Neural progenitor cell (in vitro differentiated cells): Measurements from ENCODE around the gene COL4A2.

Source experiments
- EZH2 ChIP-seq: fragments of 200-600 bp; sonication (generic); IDR thresholded peaks from 2 replicates; pipeline ENCODE4 v1.6.1; 2017; ENCODE audit warnings: antibody characterized with exemption, mild to moderate bottlenecking, moderate library complexity
- TF ChIP-seq, protein P1 (sequence below): fragments of 200-600 bp; sonication (generic); IDR thresholded peaks from 2 replicates; pipeline ENCODE4 v1.5.1; 2017; ENCODE audit warnings: antibody characterized with exemption, mild to moderate bottlenecking

DNA sequence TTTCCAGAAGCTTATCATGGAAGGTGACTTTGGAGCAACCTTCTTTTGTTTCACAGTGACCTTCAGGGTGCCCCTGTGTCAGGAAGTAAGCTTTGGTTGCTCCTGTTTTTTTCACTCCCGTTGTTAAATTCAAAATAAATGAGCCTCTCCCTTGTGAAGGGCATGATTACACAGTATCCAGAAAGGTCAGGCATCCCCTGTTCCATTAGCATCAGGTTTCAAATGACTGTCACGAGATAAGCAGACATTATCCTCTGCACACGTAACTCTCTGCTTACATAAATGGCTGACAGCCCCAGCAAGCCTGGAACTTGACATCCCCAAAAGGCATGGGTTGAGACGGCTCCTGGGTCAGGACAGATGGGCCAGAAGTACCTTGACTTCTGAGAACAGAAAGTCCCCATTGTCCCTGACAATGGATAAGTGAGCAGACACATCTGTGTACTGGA is 202.4 kb downstream of the COL4A2 start:
- no peak for TF ChIP-seq EZH2
- TF ChIP-seq, protein P1, sequence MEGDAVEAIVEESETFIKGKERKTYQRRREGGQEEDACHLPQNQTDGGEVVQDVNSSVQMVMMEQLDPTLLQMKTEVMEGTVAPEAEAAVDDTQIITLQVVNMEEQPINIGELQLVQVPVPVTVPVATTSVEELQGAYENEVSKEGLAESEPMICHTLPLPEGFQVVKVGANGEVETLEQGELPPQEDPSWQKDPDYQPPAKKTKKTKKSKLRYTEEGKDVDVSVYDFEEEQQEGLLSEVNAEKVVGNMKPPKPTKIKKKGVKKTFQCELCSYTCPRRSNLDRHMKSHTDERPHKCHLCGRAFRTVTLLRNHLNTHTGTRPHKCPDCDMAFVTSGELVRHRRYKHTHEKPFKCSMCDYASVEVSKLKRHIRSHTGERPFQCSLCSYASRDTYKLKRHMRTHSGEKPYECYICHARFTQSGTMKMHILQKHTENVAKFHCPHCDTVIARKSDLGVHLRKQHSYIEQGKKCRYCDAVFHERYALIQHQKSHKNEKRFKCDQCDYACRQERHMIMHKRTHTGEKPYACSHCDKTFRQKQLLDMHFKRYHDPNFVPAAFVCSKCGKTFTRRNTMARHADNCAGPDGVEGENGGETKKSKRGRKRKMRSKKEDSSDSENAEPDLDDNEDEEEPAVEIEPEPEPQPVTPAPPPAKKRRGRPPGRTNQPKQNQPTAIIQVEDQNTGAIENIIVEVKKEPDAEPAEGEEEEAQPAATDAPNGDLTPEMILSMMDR = no peak
